ENCODE results near the gene WDR45. TPM values are rescaled to one million over a fixed set of nuclear protein-coding genes. Genes with fewer than 3 reads are reported as not detected.

WDR45 gene
- total RNA-seq, 1 experiment from 2014 or later = 49.3 TPM

DNA sequence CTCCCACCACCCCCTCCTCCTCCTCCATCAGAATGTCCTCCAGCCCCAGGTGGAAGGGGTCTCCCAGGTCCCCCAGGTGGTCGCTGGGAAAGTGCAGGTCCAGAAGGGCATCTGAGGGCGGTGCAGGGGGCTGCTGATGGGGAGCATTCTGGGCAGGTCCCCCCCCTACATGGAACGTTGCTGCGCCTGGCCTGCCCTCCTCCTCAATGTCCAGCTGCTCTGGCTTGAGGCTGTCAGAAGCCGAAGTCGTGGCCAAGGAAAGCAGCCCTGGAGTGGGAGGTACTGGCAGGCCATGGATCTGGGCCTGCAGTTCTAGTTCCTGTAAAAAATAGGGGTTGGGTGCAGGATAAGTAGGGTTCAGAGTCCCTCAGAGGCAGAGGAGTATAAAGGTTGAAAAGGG, 49.4 kb downstream of the WDR45 start:
- Histone ChIP-seq H3K4me3 (ENCODE audit: low read depth in 2 of 2, low read length in 2 of 2) (no peak overlapping the region), H3K9me3 (ENCODE audit: control insufficient read depth, insufficient read depth, low read depth, low read length) (no peaks in the 10 kb centered on the region), H3K36me3 (ENCODE audit: control insufficient read depth, insufficient read depth, low read length) (no peaks in the 10 kb centered on the region), H3K27me3 (ENCODE audit: control insufficient read depth, insufficient read depth, low read length) (no peaks in the 10 kb centered on the region), H3K27ac (ENCODE audit: low read length) (no peak overlapping the region), H3K4me1 (ENCODE audit: control insufficient read depth, insufficient read depth, low read length) (no peaks in the 10 kb centered on the region)
- intact Hi-C loops (cut with micrococcal nuclease; ENCODE audit: unreplicated experiment) = no loop called here
- ATAC-seq (no peak), DNase-seq (ENCODE audit: low read depth, low spot score) (no peak)
- TF ChIP-seq POLR2AphosphoS5 (IDR thresholded peaks at IDR 0.05; ENCODE audit: low read depth, low read length) = no peak
- TF ChIP-seq, protein P1, sequence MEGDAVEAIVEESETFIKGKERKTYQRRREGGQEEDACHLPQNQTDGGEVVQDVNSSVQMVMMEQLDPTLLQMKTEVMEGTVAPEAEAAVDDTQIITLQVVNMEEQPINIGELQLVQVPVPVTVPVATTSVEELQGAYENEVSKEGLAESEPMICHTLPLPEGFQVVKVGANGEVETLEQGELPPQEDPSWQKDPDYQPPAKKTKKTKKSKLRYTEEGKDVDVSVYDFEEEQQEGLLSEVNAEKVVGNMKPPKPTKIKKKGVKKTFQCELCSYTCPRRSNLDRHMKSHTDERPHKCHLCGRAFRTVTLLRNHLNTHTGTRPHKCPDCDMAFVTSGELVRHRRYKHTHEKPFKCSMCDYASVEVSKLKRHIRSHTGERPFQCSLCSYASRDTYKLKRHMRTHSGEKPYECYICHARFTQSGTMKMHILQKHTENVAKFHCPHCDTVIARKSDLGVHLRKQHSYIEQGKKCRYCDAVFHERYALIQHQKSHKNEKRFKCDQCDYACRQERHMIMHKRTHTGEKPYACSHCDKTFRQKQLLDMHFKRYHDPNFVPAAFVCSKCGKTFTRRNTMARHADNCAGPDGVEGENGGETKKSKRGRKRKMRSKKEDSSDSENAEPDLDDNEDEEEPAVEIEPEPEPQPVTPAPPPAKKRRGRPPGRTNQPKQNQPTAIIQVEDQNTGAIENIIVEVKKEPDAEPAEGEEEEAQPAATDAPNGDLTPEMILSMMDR (IDR thresholded peaks at IDR 0.05) = no peak
- TF ChIP-seq SIN3A (IDR thresholded peaks at IDR 0.05; ENCODE audit: borderline replicate concordance, insufficient read depth, low read depth, low read length) = no peak
- TF ChIP-seq, protein P2, sequence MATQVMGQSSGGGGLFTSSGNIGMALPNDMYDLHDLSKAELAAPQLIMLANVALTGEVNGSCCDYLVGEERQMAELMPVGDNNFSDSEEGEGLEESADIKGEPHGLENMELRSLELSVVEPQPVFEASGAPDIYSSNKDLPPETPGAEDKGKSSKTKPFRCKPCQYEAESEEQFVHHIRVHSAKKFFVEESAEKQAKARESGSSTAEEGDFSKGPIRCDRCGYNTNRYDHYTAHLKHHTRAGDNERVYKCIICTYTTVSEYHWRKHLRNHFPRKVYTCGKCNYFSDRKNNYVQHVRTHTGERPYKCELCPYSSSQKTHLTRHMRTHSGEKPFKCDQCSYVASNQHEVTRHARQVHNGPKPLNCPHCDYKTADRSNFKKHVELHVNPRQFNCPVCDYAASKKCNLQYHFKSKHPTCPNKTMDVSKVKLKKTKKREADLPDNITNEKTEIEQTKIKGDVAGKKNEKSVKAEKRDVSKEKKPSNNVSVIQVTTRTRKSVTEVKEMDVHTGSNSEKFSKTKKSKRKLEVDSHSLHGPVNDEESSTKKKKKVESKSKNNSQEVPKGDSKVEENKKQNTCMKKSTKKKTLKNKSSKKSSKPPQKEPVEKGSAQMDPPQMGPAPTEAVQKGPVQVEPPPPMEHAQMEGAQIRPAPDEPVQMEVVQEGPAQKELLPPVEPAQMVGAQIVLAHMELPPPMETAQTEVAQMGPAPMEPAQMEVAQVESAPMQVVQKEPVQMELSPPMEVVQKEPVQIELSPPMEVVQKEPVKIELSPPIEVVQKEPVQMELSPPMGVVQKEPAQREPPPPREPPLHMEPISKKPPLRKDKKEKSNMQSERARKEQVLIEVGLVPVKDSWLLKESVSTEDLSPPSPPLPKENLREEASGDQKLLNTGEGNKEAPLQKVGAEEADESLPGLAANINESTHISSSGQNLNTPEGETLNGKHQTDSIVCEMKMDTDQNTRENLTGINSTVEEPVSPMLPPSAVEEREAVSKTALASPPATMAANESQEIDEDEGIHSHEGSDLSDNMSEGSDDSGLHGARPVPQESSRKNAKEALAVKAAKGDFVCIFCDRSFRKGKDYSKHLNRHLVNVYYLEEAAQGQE (IDR thresholded peaks at IDR 0.05; ENCODE audit: insufficient read depth in 1 of 2, low read depth in 2 of 2, low read length in 1 of 2) = no peak
- no peak for TF ChIP-seq TCF7L2 (IDR thresholded peaks at IDR 0.05; ENCODE audit: low read depth, low read length)
- POLR2A ChIA-PET = interaction anchor here (0.5 kb wide), 1 partner anchor 72 kb away, joined by 18 read pairs; no protein-coding TSS in a partner anchor
- in situ Hi-C loops (cut with HindIII; ENCODE audit: low pct_unique_long_range_greater_than_20kb, low sequenced_read_pairs) = no loop called here
- BruUV-seq (replicated peaks) = no TSS peak
- CTCF ChIA-PET = no interaction called here

DNA sequence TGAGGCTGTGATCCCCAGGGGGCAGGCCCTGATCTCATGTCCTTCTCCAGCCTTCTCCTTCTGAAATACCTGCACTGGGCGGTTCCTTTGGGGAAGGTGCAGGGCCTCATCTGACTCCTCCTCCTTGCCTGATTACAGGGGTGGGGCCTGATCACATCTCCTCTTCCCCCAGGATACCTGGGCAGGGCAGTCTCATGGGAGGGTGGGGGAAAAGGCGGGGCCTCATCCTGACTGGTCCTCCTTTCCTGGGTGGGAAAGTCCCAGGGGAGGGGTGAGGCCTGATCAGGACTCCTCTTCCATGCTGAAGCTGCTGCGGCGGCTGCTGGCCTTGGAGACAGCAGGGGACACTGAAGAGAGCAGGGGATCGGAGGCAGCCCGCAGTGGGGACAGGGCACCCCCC, 49.8 kb downstream of the WDR45 start:
- H3K27me3 ChIP-seq (ENCODE audit: control insufficient read depth, insufficient read depth, low read length) = no peaks in the 10 kb centered on the region
- BruUV-seq (replicated peaks) = no TSS peak
- no peaks in the 10 kb centered on the region for H3K4me1 ChIP-seq (ENCODE audit: control insufficient read depth, insufficient read depth, low read length)
- intact Hi-C loops (cut with micrococcal nuclease; ENCODE audit: unreplicated experiment) = no loop called here
- POLR2A ChIA-PET = no interaction called here
- no peaks in the 10 kb centered on the region for H3K9me3 ChIP-seq (ENCODE audit: control insufficient read depth, insufficient read depth, low read depth, low read length)
- CTCF ChIA-PET = no interaction called here
- no peak overlapping the region for H3K4me3 ChIP-seq (ENCODE audit: low read depth in 2 of 2, low read length in 2 of 2)
- no peaks in the 10 kb centered on the region for H3K36me3 ChIP-seq (ENCODE audit: control insufficient read depth, insufficient read depth, low read length)
- DNase-seq (ENCODE audit: low read depth, low spot score) (no peak), ATAC-seq (peak; percentile 54)
- in situ Hi-C loops (cut with HindIII; ENCODE audit: low pct_unique_long_range_greater_than_20kb, low sequenced_read_pairs) = no loop called here
- TF ChIP-seq, protein P2 (IDR thresholded peaks at IDR 0.05; ENCODE audit: insufficient read depth in 1 of 2, low read depth in 2 of 2, low read length in 1 of 2) = no peak
- no peak for TF ChIP-seq TCF7L2 (IDR thresholded peaks at IDR 0.05; ENCODE audit: low read depth, low read length)
- TF ChIP-seq, protein P1 (IDR thresholded peaks at IDR 0.05) = no peak
- no peak for TF ChIP-seq POLR2AphosphoS5 (IDR thresholded peaks at IDR 0.05; ENCODE audit: low read depth, low read length)
- no peak for TF ChIP-seq SIN3A (IDR thresholded peaks at IDR 0.05; ENCODE audit: borderline replicate concordance, insufficient read depth, low read depth, low read length)
- H3K27ac ChIP-seq (ENCODE audit: low read length) = no peak overlapping the region

Other genes with a start within 250 kb of the WDR45 start
- gene PCSK1N, start 244.3 kb downstream of the WDR45 start, total RNA-seq (2021; ENCODE audit: unreplicated experiment) = 17.8 TPM
- 92.1 TPM for gene TIMM17B, start 182.1 kb downstream of the WDR45 start, total RNA-seq (2021; ENCODE audit: unreplicated experiment)
- 136 TPM for gene PQBP1, start 182.0 kb downstream of the WDR45 start, total RNA-seq (2021; ENCODE audit: unreplicated experiment)
- 72.4 TPM for gene SLC35A2, start 168.2 kb downstream of the WDR45 start, total RNA-seq (2021; ENCODE audit: unreplicated experiment)
- 52.6 TPM for gene PIM2, start 160.9 kb downstream of the WDR45 start, total RNA-seq (2021; ENCODE audit: unreplicated experiment)
- gene OTUD5, start 122.3 kb downstream of the WDR45 start, total RNA-seq (2021; ENCODE audit: unreplicated experiment) = 59.5 TPM
- gene KCND1, start 108.0 kb downstream of the WDR45 start, total RNA-seq (2021; ENCODE audit: unreplicated experiment) = 5.5 TPM
- 51.0 TPM for gene GRIPAP1, start 77.6 kb downstream of the WDR45 start, total RNA-seq (2021; ENCODE audit: unreplicated experiment)
- gene TFE3, start 36.5 kb downstream of the WDR45 start, total RNA-seq (2021; ENCODE audit: unreplicated experiment) = 45.9 TPM
- gene CCDC120, start 20.9 kb downstream of the WDR45 start, total RNA-seq (2021; ENCODE audit: unreplicated experiment) = 11.0 TPM
- gene PRAF2, start 5.9 kb downstream of the WDR45 start, total RNA-seq (2021; ENCODE audit: unreplicated experiment) = 36.3 TPM
- 28.0 TPM for gene GPKOW, start 43.8 kb upstream of the WDR45 start, total RNA-seq (2021; ENCODE audit: unreplicated experiment)
- 3.8 TPM for gene MAGIX, start 82.9 kb upstream of the WDR45 start, total RNA-seq (2021; ENCODE audit: unreplicated experiment)
- 293 TPM for gene PLP2, start 92.0 kb upstream of the WDR45 start, total RNA-seq (2021; ENCODE audit: unreplicated experiment)
- gene PRICKLE3, start 106.5 kb upstream of the WDR45 start, total RNA-seq (2021; ENCODE audit: unreplicated experiment) = 40.1 TPM
- 12.4 TPM for gene SYP, start 120.3 kb upstream of the WDR45 start, total RNA-seq (2021; ENCODE audit: unreplicated experiment)
- not detected for gene CACNA1F, start 153.5 kb upstream of the WDR45 start, total RNA-seq (2021; ENCODE audit: unreplicated experiment)
- 22.8 TPM for gene CCDC22, start 155.6 kb upstream of the WDR45 start, total RNA-seq (2021; ENCODE audit: unreplicated experiment)
- 0.26 TPM for gene FOXP3, start 184.8 kb upstream of the WDR45 start, total RNA-seq (2021; ENCODE audit: unreplicated experiment)
- 8.3 TPM for gene PPP1R3F, start 189.9 kb upstream of the WDR45 start, total RNA-seq (2021; ENCODE audit: unreplicated experiment)
- not detected for gene GAGE10, start 223.8 kb upstream of the WDR45 start, total RNA-seq (2021; ENCODE audit: unreplicated experiment)
- gene GAGE12J, start 242.2 kb upstream of the WDR45 start, total RNA-seq (2021; ENCODE audit: unreplicated experiment) = 1.1 TPM